ENCODE results near the gene NOP9.

DNA sequence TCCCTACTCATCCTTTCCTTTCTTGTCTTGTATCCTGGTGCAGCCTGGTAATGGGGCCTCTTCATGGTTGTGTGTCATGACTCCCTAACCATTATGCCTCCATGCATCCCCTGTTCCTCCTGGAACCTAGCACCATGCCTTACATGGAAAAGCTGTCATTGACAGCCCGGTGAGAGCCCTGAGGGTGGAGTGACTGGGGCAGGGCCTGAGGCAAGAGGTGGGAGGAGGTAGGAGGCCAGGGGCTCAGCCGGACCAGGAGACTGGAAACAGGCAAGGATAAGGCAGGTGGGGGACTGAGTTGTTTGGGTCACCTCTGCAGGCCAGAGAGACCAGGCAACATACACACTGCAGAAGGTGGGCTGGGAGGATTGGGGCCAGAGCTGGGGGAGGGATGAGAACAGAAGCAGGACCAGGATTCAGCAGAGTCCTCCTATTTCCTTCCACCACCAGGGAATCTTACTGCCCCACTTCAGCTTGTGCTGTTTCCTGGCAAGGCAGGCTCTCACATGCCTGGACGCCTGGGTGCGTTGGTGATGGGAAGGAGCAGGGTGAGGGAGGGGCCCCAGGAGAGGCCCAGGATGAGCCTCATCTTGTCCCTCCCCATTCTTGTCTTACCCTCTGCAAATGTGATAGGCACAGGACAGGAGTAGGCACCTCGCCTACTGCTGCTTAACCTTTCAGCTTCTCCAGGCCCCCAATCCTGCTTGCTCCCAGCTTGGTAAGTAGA lies 10.1 kb downstream of the NOP9 start, which contains the start of gene LTB4R2:
- TF ChIP-seq, protein P1, sequence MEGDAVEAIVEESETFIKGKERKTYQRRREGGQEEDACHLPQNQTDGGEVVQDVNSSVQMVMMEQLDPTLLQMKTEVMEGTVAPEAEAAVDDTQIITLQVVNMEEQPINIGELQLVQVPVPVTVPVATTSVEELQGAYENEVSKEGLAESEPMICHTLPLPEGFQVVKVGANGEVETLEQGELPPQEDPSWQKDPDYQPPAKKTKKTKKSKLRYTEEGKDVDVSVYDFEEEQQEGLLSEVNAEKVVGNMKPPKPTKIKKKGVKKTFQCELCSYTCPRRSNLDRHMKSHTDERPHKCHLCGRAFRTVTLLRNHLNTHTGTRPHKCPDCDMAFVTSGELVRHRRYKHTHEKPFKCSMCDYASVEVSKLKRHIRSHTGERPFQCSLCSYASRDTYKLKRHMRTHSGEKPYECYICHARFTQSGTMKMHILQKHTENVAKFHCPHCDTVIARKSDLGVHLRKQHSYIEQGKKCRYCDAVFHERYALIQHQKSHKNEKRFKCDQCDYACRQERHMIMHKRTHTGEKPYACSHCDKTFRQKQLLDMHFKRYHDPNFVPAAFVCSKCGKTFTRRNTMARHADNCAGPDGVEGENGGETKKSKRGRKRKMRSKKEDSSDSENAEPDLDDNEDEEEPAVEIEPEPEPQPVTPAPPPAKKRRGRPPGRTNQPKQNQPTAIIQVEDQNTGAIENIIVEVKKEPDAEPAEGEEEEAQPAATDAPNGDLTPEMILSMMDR (IDR thresholded peaks at IDR 0.05; ENCODE audit: low read length), result no peak
- TF ChIP-seq EZH2 (optimal IDR thresholded peaks at IDR 0.05; ENCODE audit: low read depth, low read length), result no peak
- TF ChIP-seq EZH2phosphoT487 (IDR thresholded peaks at IDR 0.05; ENCODE audit: low read length), result no peak
